Neural cell (in vitro differentiated cells): ENCODE data around the gene TMEM167B. TPM values are rescaled to one million over a fixed set of nuclear protein-coding genes. Genes with fewer than 3 reads are reported as not detected.

Source experiments
- H2AFZ ChIP-seq: fragments of 200-600, 300-800 bp; sonication (generic), shearing (Covaris generic); 2 replicates; pipeline ENCODE4 v1.6.0; 2014; ENCODE audit warnings: low read depth, mild to moderate bottlenecking, antibody characterized with exemption, low read length, moderate library complexity
- H3F3A ChIP-seq: fragments of 200-600 bp; shearing (Covaris generic); 2 replicates; pipeline ENCODE4 v1.6.1; 2016; ENCODE audit warnings: mild to moderate bottlenecking, moderate library complexity, mixed read lengths, antibody characterized with exemption, low read length; ENCODE audit not compliant: insufficient read depth, poor library complexity, severe bottlenecking
- H3K27ac ChIP-seq: fragments of 200-600, 300-800 bp; sonication (generic), shearing (Covaris generic); 2 replicates; pipeline ENCODE4 v1.5.1; 2014; ENCODE audit warnings: mild to moderate bottlenecking, low read length, moderate library complexity
- H3K27me3 ChIP-seq: fragments of 300-800, 200-600 bp; sonication (generic), shearing (Covaris generic); 2 replicates; pipeline ENCODE4 v1.6.0; 2014; ENCODE audit warnings: mild to moderate bottlenecking, low read depth, low read length, moderate library complexity; ENCODE audit not compliant: insufficient read depth
- H3K36me3 ChIP-seq: fragments of 300-800, 200-600 bp; sonication (generic), shearing (Covaris generic); 2 replicates; pipeline ENCODE4 v1.5.1; 2014; ENCODE audit warnings: mild to moderate bottlenecking, antibody characterized with exemption, low read length, moderate library complexity; ENCODE audit not compliant: insufficient read depth
- H3K4me2 ChIP-seq: fragments of 300-800, 200-600 bp; sonication (generic), shearing (Covaris generic); 2 replicates; pipeline ENCODE4 v1.6.0; 2014; ENCODE audit warnings: mild to moderate bottlenecking, low read length
- H3K4me3 ChIP-seq: fragments of 300-800, 200-600 bp; sonication (generic), shearing (Covaris generic); 2 replicates; pipeline ENCODE4 v1.5.1; 2014; ENCODE audit warnings: mild to moderate bottlenecking, low read length, moderate library complexity
- H3K79me2 ChIP-seq: fragments of 200-600 bp; shearing (Covaris generic); replicated peaks from 2 replicates; pipeline ENCODE4 v1.6.0; 2014; ENCODE audit warnings: mild to moderate bottlenecking, low read length, moderate library complexity; ENCODE audit not compliant: insufficient read depth
- H3K9ac ChIP-seq: fragments of 300-800, 200-600 bp; sonication (generic), shearing (Covaris generic); 2 replicates; pipeline ENCODE4 v1.6.1; 2016; ENCODE audit warnings: mild to moderate bottlenecking, low read length, mixed read lengths
- H3K9me2 ChIP-seq: fragments of 200-600 bp; shearing (Covaris generic); 2 replicates; pipeline ENCODE4 v1.6.1; 2016; ENCODE audit warnings: mild to moderate bottlenecking, low read length, mixed read lengths; ENCODE audit not compliant: insufficient read depth
- H3K9me3 ChIP-seq: fragments of 200-600, 300-800 bp; sonication (generic), shearing (Covaris generic); 2 replicates; pipeline ENCODE4 v1.6.1; 2016; ENCODE audit warnings: mild to moderate bottlenecking, mixed run types, low read length, moderate library complexity, mixed read lengths
- H4K20me1 ChIP-seq: fragments of 200-600 bp; shearing (Covaris generic); 2 replicates; pipeline ENCODE4 v1.6.1; 2016; ENCODE audit warnings: mild to moderate bottlenecking, mixed run types; ENCODE audit not compliant: insufficient read depth
- CTCF ChIP-seq: fragments of 450-650 bp; IDR thresholded peaks from 2 replicates; pipeline ENCODE4 v1.5.1; 2014; ENCODE audit warnings: antibody characterized with exemption, mild to moderate bottlenecking, moderate library complexity; ENCODE audit not compliant: poor library complexity, severe bottlenecking
- EP300 ChIP-seq: fragments of 450-650 bp; conservative IDR thresholded peaks from 2 replicates; pipeline ENCODE4 v1.6.1; 2014; ENCODE audit warnings: antibody characterized with exemption, mild to moderate bottlenecking, moderate library complexity; ENCODE audit not compliant: poor library complexity, severe bottlenecking
- EZH2 ChIP-seq: fragments of 200-600, 300-800 bp; shearing (Covaris generic), sonication (generic); IDR thresholded peaks from 2 replicates; pipeline ENCODE4 v1.6.1; 2014; ENCODE audit warnings: antibody characterized with exemption, low read length, borderline replicate concordance, mild to moderate bottlenecking; ENCODE audit not compliant: insufficient read depth, poor library complexity, severe bottlenecking
- MXI1 ChIP-seq: fragments of 450-650 bp; conservative IDR thresholded peaks from 2 replicates; pipeline ENCODE4 v1.6.1; 2014; ENCODE audit warnings: antibody characterized with exemption, mild to moderate bottlenecking; ENCODE audit not compliant: poor library complexity, severe bottlenecking
- POLR2AphosphoS5 ChIP-seq: IDR thresholded peaks from 2 replicates; pipeline ENCODE4 v1.6.1; 2012
- RAD21 ChIP-seq: fragments of 450-650 bp; conservative IDR thresholded peaks from 2 replicates; pipeline ENCODE4 v1.6.1; 2014; ENCODE audit warnings: antibody characterized with exemption, mild to moderate bottlenecking, moderate library complexity
- SMC3 ChIP-seq: fragments of 450-650 bp; conservative IDR thresholded peaks from 2 replicates; pipeline ENCODE4 v1.6.1; 2014; ENCODE audit warnings: antibody characterized with exemption, mild to moderate bottlenecking, moderate library complexity; ENCODE audit not compliant: poor library complexity
- TAF1 ChIP-seq: IDR thresholded peaks from 2 replicates; pipeline ENCODE4 v1.6.1; 2012; ENCODE audit warnings: low read depth
- polyA plus RNA-seq: library from polyadenylated mRNA; depleted of rRNA; stranded (reverse); fragments of >200 nt; gene quantifications from 2 replicates; pipeline ENCODE4 v1.2.3, GENCODE V29; 2014
- TF ChIP-seq, protein P1 (sequence below): IDR thresholded peaks from 2 replicates; pipeline ENCODE4 v1.6.1; 2012; ENCODE audit warnings: borderline replicate concordance

TMEM167B gene
- polyA plus RNA-seq, 1 donor from 2014 or later, result 53.9 TPM

GRCh38 chr1:109135940-109136339 is 45.4 kb downstream of the TMEM167B start:
- no peak overlapping the region for H2AFZ ChIP-seq
- H3K36me3 ChIP-seq, result no peaks in the 10 kb centered on the region
- H3F3A ChIP-seq, result no peaks in the 10 kb centered on the region
- H3K27me3 ChIP-seq, result no peaks in the 10 kb centered on the region
- H3K79me2 ChIP-seq, result no peaks in the 10 kb centered on the region
- no peak for TF ChIP-seq EP300
- TF ChIP-seq CTCF, result no peak
- TF ChIP-seq MXI1, result no peak
- no peak overlapping the region for H3K4me3 ChIP-seq
- no peak overlapping the region for H3K9ac ChIP-seq
- no peak overlapping the region for H3K4me2 ChIP-seq
- no peak overlapping the region for H3K27ac ChIP-seq
- no peaks in the 10 kb centered on the region for H3K9me3 ChIP-seq
- no peaks in the 10 kb centered on the region for H3K9me2 ChIP-seq
- no peaks in the 10 kb centered on the region for H4K20me1 ChIP-seq

- Histone ChIP-seq H3K79me2 (no peaks in the 10 kb centered on the region), H3K9me2 (no peaks in the 10 kb centered on the region), H3K36me3 (no peaks in the 10 kb centered on the region), H3K27ac (no peak overlapping the region), H3K9me3 (no peaks in the 10 kb centered on the region), H2AFZ (no peak overlapping the region), H3K27me3 (no peaks in the 10 kb centered on the region), H3F3A (no peaks in the 10 kb centered on the region), H3K4me3 (no peak overlapping the region), H4K20me1 (no peaks in the 10 kb centered on the region), H3K4me2 (no peak overlapping the region), H3K9ac (no peak overlapping the region)
- TF ChIP-seq TAF1, result no peak
- no peak for TF ChIP-seq EP300
- TF ChIP-seq, protein P1, sequence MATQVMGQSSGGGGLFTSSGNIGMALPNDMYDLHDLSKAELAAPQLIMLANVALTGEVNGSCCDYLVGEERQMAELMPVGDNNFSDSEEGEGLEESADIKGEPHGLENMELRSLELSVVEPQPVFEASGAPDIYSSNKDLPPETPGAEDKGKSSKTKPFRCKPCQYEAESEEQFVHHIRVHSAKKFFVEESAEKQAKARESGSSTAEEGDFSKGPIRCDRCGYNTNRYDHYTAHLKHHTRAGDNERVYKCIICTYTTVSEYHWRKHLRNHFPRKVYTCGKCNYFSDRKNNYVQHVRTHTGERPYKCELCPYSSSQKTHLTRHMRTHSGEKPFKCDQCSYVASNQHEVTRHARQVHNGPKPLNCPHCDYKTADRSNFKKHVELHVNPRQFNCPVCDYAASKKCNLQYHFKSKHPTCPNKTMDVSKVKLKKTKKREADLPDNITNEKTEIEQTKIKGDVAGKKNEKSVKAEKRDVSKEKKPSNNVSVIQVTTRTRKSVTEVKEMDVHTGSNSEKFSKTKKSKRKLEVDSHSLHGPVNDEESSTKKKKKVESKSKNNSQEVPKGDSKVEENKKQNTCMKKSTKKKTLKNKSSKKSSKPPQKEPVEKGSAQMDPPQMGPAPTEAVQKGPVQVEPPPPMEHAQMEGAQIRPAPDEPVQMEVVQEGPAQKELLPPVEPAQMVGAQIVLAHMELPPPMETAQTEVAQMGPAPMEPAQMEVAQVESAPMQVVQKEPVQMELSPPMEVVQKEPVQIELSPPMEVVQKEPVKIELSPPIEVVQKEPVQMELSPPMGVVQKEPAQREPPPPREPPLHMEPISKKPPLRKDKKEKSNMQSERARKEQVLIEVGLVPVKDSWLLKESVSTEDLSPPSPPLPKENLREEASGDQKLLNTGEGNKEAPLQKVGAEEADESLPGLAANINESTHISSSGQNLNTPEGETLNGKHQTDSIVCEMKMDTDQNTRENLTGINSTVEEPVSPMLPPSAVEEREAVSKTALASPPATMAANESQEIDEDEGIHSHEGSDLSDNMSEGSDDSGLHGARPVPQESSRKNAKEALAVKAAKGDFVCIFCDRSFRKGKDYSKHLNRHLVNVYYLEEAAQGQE, result no peak
These were observed 46.2 kb downstream of the TMEM167B start for GRCh38 chr1:109136766-109137165.

- no peaks in the 10 kb centered on the region for H3K79me2 ChIP-seq
- no peaks in the 10 kb centered on the region for H3F3A ChIP-seq
- no peak overlapping the region for H2AFZ ChIP-seq
- H4K20me1 ChIP-seq, result no peaks in the 10 kb centered on the region
- H3K9ac ChIP-seq, result no peak overlapping the region
- H3K4me2 ChIP-seq, result no peak overlapping the region
- no peaks in the 10 kb centered on the region for H3K27me3 ChIP-seq
- no peak overlapping the region for H3K4me3 ChIP-seq
- H3K36me3 ChIP-seq, result no peaks in the 10 kb centered on the region
- H3K27ac ChIP-seq, result no peak overlapping the region
- H3K9me3 ChIP-seq, result no peaks in the 10 kb centered on the region
- TF ChIP-seq EP300 (no peak), POLR2AphosphoS5 (no peak), SMC3 (no peak), TAF1 (no peak), CTCF (no peak), EZH2 (no peak), MXI1 (no peak), RAD21 (no peak)
- TF ChIP-seq, protein P1, result no peak
- no peaks in the 10 kb centered on the region for H3K9me2 ChIP-seq
These were observed 47.4 kb downstream of the TMEM167B start for GRCh38 chr1:109137958-109138357.
